Hematopoietic multipotent progenitor cell (in vitro differentiated cells): ENCODE results near the gene C1orf116. TPM values are rescaled to one million over a fixed set of nuclear protein-coding genes. Genes with fewer than 3 reads are reported as not detected.
A peak's percentile ranks its signal among the peaks of the same experiment; 100 is the strongest.

ENCODE experiments used
- DNase-seq, 3 donors: peaks; one replicate each; pipeline ENCODE4 v3.0.0-alpha.2; 2011 to 2015; ENCODE audit warnings: low read depth in 2 of 3, low spot score in 2 of 3
- total RNA-seq: library from RNA; depleted of rRNA; stranded (reverse); fragments of >200 nt; gene quantifications from one replicate; pipeline ENCODE4 v1.2.3, GENCODE V29; 2012

Gene C1orf116
- total RNA-seq, 1 donor, result under 0.01 TPM

- DNase-seq, result no peak
Measured at GRCh38 chr1:207001492-207002245, 30.9 kb downstream of the C1orf116 start.

GRCh38 chr1:207000651-207001291, 31.8 kb downstream of the C1orf116 start:
- no peak for DNase-seq

- no peak for DNase-seq
Measured at GRCh38 chr1:206998816-206999215, 33.7 kb downstream of the C1orf116 start.

- DNase-seq, result no peak
Measured at GRCh38 chr1:206992790-206993189, 39.8 kb downstream of the C1orf116 start.

GRCh38 chr1:206987873-206988272, 44.7 kb downstream of the C1orf116 start:
- no peak for DNase-seq

GRCh38 chr1:206986885-206987284, 45.7 kb downstream of the C1orf116 start:
- DNase-seq, result no peak

GRCh38 chr1:206986402-206986801, 46.2 kb downstream of the C1orf116 start:
- no peak for DNase-seq

GRCh38 chr1:206985162-206985749, 47.3 kb downstream of the C1orf116 start:
- no peak for DNase-seq

GRCh38 chr1:206982216-206982615, 50.3 kb downstream of the C1orf116 start:
- peak; percentile 18 to 77 (median 50) for DNase-seq

- no peak for DNase-seq
Measured at GRCh38 chr1:206979379-206980043, 53.0 kb downstream of the C1orf116 start.

GRCh38 chr1:206978259-206978658, 54.3 kb downstream of the C1orf116 start:
- no peak for DNase-seq

GRCh38 chr1:206975306-206975705, 57.2 kb downstream of the C1orf116 start:
- no peak for DNase-seq

GRCh38 chr1:206974140-206974539, 58.4 kb downstream of the C1orf116 start:
- no peak for DNase-seq

GRCh38 chr1:206972728-206973127, 59.8 kb downstream of the C1orf116 start:
- DNase-seq, result no peak

GRCh38 chr1:206971029-206971655, 61.4 kb downstream of the C1orf116 start:
- DNase-seq, result no peak

- no peak for DNase-seq
Measured at GRCh38 chr1:206970446-206970845, 62.1 kb downstream of the C1orf116 start, which contains the start of gene FCAMR. TSS of gene FCAMR (minus strand) at chr1:206970460. CDS start at chr1:206970125, 335 bp downstream.

- DNase-seq, result no peak
Measured at GRCh38 chr1:206969090-206969489, 63.5 kb downstream of the C1orf116 start.
